ENCODE measurements around the gene MYPOP. TPM values are rescaled to one million over a fixed set of nuclear protein-coding genes. Genes with fewer than 3 reads are reported as not detected.

Gene MYPOP
- total RNA-seq, 1 experiment from 2014 or later: 5.4 TPM

GRCh38 chr19:45881082-45881908 is 21.1 kb downstream of the MYPOP start:
- no peak for TF ChIP-seq EZH2 (IDR thresholded peaks at IDR 0.05; ENCODE audit: low read length, unreplicated experiment)
- intact Hi-C loops (cut with micrococcal nuclease): no loop called here
- ChIA-PET POLR2A (ENCODE audit: unreplicated experiment) (no interaction called here), CTCF (no interaction called here)
- H3K4me1 ChIP-seq (ENCODE audit: insufficient read depth, low read length): peaks cover 20% of the 10 kb centered on the region; the same call in 1 of the 2 replicates
- no peaks in the 10 kb centered on the region for H3K27me3 ChIP-seq (ENCODE audit: low read length)
- H3K36me3 ChIP-seq (ENCODE audit: low read depth, low read length): peaks cover 2% of the 10 kb centered on the region; the same call in 1 of the 2 replicates
- peaks cover 21% of the 10 kb centered on the region for H3K79me2 ChIP-seq (ENCODE audit: low read length)
- no peak overlapping the region for H3K9ac ChIP-seq (ENCODE audit: low read length)
- no peaks in the 10 kb centered on the region for H3K9me3 ChIP-seq (ENCODE audit: low read length)
- H2AFZ ChIP-seq (ENCODE audit: low read length): no peak overlapping the region
- no peak overlapping the region for H3K27ac ChIP-seq (ENCODE audit: low read length)
- peaks cover 3% of the 10 kb centered on the region; the same call in 1 of the 2 replicates for H4K20me1 ChIP-seq (ENCODE audit: low read length)
- ATAC-seq (no peak), DNase-seq (no peak)
- no peaks in the 10 kb centered on the region for H3K9me2 ChIP-seq (replicated peaks; ENCODE audit: low read length)
- H3K4me3 ChIP-seq (ENCODE audit: low read length): no peak overlapping the region
- H3F3A ChIP-seq (ENCODE audit: low read length, unreplicated experiment): no peaks in the 10 kb centered on the region
- H3K4me2 ChIP-seq (ENCODE audit: low read length): no peak overlapping the region
- no TSS peak for BruUV-seq (replicated peaks)

- Histone ChIP-seq H3K9ac (ENCODE audit: low read length) (no peak overlapping the region), H3K4me3 (ENCODE audit: low read length) (no peak overlapping the region), H3K27me3 (ENCODE audit: low read length) (no peaks in the 10 kb centered on the region), H3F3A (ENCODE audit: low read length, unreplicated experiment) (no peaks in the 10 kb centered on the region), H3K36me3 (ENCODE audit: low read depth, low read length) (peaks cover 2% of the 10 kb centered on the region; the same call in 1 of the 2 replicates), H3K4me1 (ENCODE audit: insufficient read depth, low read length) (peaks cover 19% of the 10 kb centered on the region; the same call in 1 of the 2 replicates), H3K27ac (ENCODE audit: low read length) (no peak overlapping the region), H4K20me1 (ENCODE audit: low read length) (peaks cover 3% of the 10 kb centered on the region; the same call in 1 of the 2 replicates), H3K79me2 (ENCODE audit: low read length) (peaks cover 14% of the 10 kb centered on the region), H2AFZ (ENCODE audit: low read length) (no peak overlapping the region), H3K9me3 (ENCODE audit: low read length) (no peaks in the 10 kb centered on the region), H3K4me2 (ENCODE audit: low read length) (no peak overlapping the region), H3K9me2 (replicated peaks; ENCODE audit: low read length) (no peaks in the 10 kb centered on the region)
- CTCF ChIA-PET: no interaction called here
- DNase-seq (no peak), ATAC-seq (no peak)
- POLR2A ChIA-PET (ENCODE audit: unreplicated experiment): no interaction called here
- intact Hi-C loops (cut with micrococcal nuclease): no loop called here
- no TSS peak for BruUV-seq (replicated peaks)
- no peak for TF ChIP-seq CTCF (conservative IDR thresholded peaks at IDR 0.05; ENCODE audit: low read depth, low read length)
- no peak for TF ChIP-seq EZH2phosphoT487 (IDR thresholded peaks at IDR 0.05; ENCODE audit: borderline replicate concordance, low read length)
- no peak for TF ChIP-seq EZH2 (IDR thresholded peaks at IDR 0.05; ENCODE audit: low read length, unreplicated experiment)
Measured at GRCh38 chr19:45879971-45880370, 22.4 kb downstream of the MYPOP start.

DNA sequence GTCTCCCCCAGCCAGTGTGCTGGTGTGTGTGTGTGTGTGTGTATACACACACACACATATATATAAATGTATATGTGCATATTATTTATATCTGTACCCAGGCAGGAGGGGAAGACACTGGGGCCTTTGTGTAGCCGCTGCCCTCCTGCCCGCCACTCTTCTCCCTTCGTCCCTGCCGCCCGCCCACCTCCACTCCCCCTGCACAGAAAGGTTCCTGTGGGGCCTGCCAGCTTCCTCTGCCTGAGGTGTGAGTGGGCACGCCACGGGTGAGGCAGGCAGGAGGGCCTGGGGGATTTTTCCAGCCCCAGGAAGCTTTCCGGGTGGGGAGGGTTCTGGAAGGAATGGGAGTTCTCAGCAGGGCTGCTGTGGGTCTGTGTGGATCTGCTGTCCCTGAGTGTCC is 23.4 kb downstream of the MYPOP start:
- POLR2A ChIA-PET (ENCODE audit: unreplicated experiment): interaction anchor here (0.6 kb wide), 1 partner anchor 1234 kb away, joined by 3 read pairs; the partner anchor contains the start of gene ZC3H4
- peaks cover 4% of the 10 kb centered on the region for H3K79me2 ChIP-seq (ENCODE audit: low read length)
- H2AFZ ChIP-seq (ENCODE audit: low read length): no peak overlapping the region
- H4K20me1 ChIP-seq (ENCODE audit: low read length): peaks cover 3% of the 10 kb centered on the region; the same call in 1 of the 2 replicates
- no peaks in the 10 kb centered on the region for H3K27me3 ChIP-seq (ENCODE audit: low read length)
- TF ChIP-seq CTCF (conservative IDR thresholded peaks at IDR 0.05; ENCODE audit: low read depth, low read length) (no peak), EZH2phosphoT487 (IDR thresholded peaks at IDR 0.05; ENCODE audit: borderline replicate concordance, low read length) (no peak), EZH2 (IDR thresholded peaks at IDR 0.05; ENCODE audit: low read length, unreplicated experiment) (no peak)
- H3K4me2 ChIP-seq (ENCODE audit: low read length): no peak overlapping the region
- no peaks in the 10 kb centered on the region for H3K9me3 ChIP-seq (ENCODE audit: low read length)
- no peaks in the 10 kb centered on the region for H3F3A ChIP-seq (ENCODE audit: low read length, unreplicated experiment)
- H3K4me1 ChIP-seq (ENCODE audit: insufficient read depth, low read length): peaks cover 15% of the 10 kb centered on the region; the same call in 1 of the 2 replicates
- CTCF ChIA-PET: no interaction called here
- no TSS peak for BruUV-seq (replicated peaks)
- DNase-seq (no peak), ATAC-seq (no peak)
- H3K4me3 ChIP-seq (ENCODE audit: low read length): no peak overlapping the region
- intact Hi-C loops (cut with micrococcal nuclease): no loop called here
- peaks cover 2% of the 10 kb centered on the region; the same call in 1 of the 2 replicates for H3K36me3 ChIP-seq (ENCODE audit: low read depth, low read length)
- no peak overlapping the region for H3K27ac ChIP-seq (ENCODE audit: low read length)
- no peak overlapping the region for H3K9ac ChIP-seq (ENCODE audit: low read length)
- no peaks in the 10 kb centered on the region for H3K9me2 ChIP-seq (replicated peaks; ENCODE audit: low read length)
